CD14-positive monocyte (primary cell): Measurements from ENCODE around the gene FKBP1A. TPM values are rescaled to one million over a fixed set of nuclear protein-coding genes. Genes with fewer than 3 reads are reported as not detected.

Experiments
- DNase-seq, 3 donors: peaks; one replicate each; pipeline ENCODE4 v3.0.0-alpha.2; 2011 to 2022
- H2AFZ ChIP-seq: 2 replicates; pipeline ENCODE4 v1.6.0; 2012; ENCODE audit warnings: mild to moderate bottlenecking, low read depth, low read length, inconsistent platforms; ENCODE audit not compliant: insufficient read depth, poor library complexity, severe bottlenecking
- H3K27ac ChIP-seq, 2 donors: 1 replicate in 1 of 2; 2 replicates in 1 of 2; pipeline ENCODE4 v1.5.1; 2012 to 2013; ENCODE audit warnings: low read length in 2 of 2, control low read depth in 1 of 2, inconsistent platforms in 1 of 2, low read depth in 1 of 2, mild to moderate bottlenecking in 1 of 2
- H3K27me3 ChIP-seq, 2 donors: one replicate each; pipeline versions ENCODE4 v1.6.0 to v1.6.1; 2011 to 2013; ENCODE audit warnings: low read length in 2 of 2; ENCODE audit not compliant: control insufficient read depth in 2 of 2, insufficient read depth in 2 of 2
- H3K36me3 ChIP-seq, 2 donors: replicated peaks in 1 of 2; 1 replicate in 1 of 2; 2 replicates in 1 of 2; pipeline versions ENCODE4 v1.5.1 to v1.6.1; 2012 to 2013; ENCODE audit warnings: low read length in 2 of 2, control low read depth in 1 of 2, inconsistent platforms in 1 of 2, mild to moderate bottlenecking in 1 of 2; ENCODE audit not compliant: insufficient read depth in 2 of 2, control insufficient read depth in 1 of 2
- H3K4me1 ChIP-seq, 2 donors: 1 replicate in 1 of 2; 2 replicates in 1 of 2; pipeline versions ENCODE4 v1.5.1 to v1.6.1; 2012 to 2013; ENCODE audit warnings: low read length in 2 of 2, control low read depth in 1 of 2, inconsistent platforms in 1 of 2, mild to moderate bottlenecking in 1 of 2, moderate library complexity in 1 of 2; ENCODE audit not compliant: insufficient read depth in 2 of 2, control insufficient read depth in 1 of 2
- H3K4me2 ChIP-seq: replicated peaks from 2 replicates; pipeline ENCODE3; 2012; ENCODE audit warnings: low read length, moderate library complexity, mild to moderate bottlenecking; ENCODE audit not compliant: poor library complexity, severe bottlenecking; ENCODE audit errors: extremely low read depth
- H3K4me3 ChIP-seq, 3 experiments: fragments of 200-600 bp in 1 of 3; sonication (generic) in 1 of 3; replicated peaks in 1 of 3; 1 replicate in 2 of 3; 2 replicates in 1 of 3; pipeline ENCODE4 v1.5.1; 2011 to 2013; ENCODE audit warnings: low read length in 3 of 3, mild to moderate bottlenecking in 3 of 3, control low read depth in 2 of 3, low read depth in 2 of 3, inconsistent platforms in 1 of 3, moderate library complexity in 1 of 3
- H3K79me2 ChIP-seq: 2 replicates; pipeline ENCODE4 v1.6.0; 2012; ENCODE audit warnings: mild to moderate bottlenecking, control low read depth, inconsistent platforms, low read length, moderate library complexity; ENCODE audit not compliant: insufficient read depth
- H3K9ac ChIP-seq: 2 replicates; pipeline ENCODE4 v1.6.0; 2017; ENCODE audit warnings: low read length, mild to moderate bottlenecking; ENCODE audit not compliant: insufficient read depth, poor library complexity, severe bottlenecking
- H3K9me3 ChIP-seq, 2 donors: replicated peaks in 1 of 2; 1 replicate in 1 of 2; 2 replicates in 1 of 2; pipeline versions ENCODE4 v1.5.1 to v1.6.1; 2012 to 2013; ENCODE audit warnings: low read length in 2 of 2, control low read depth in 1 of 2; ENCODE audit not compliant: control insufficient read depth in 1 of 2, insufficient read depth in 1 of 2
- H4K20me1 ChIP-seq: 2 replicates; pipeline ENCODE4 v1.6.0; 2012; ENCODE audit warnings: mild to moderate bottlenecking, low read length, control low read depth, moderate library complexity; ENCODE audit not compliant: insufficient read depth
- H3K27ac Mint-ChIP-seq, 7 donors: one replicate each; pipeline ENCODE4 v1.8.0; 2020; ENCODE audit warnings: mild to moderate bottlenecking in 7 of 7, mixed read lengths in 7 of 7, moderate library complexity in 6 of 7, inconsistent platforms in 2 of 7
- H3K27me3 Mint-ChIP-seq, 3 donors: one replicate each; pipeline ENCODE4 v1.8.0; 2021 to 2022; ENCODE audit warnings: low read depth in 3 of 3, mild to moderate bottlenecking in 3 of 3, mixed read lengths in 3 of 3, moderate library complexity in 3 of 3, inconsistent platforms in 1 of 3
- H3K36me3 Mint-ChIP-seq, 2 donors: one replicate each; pipeline ENCODE4 v1.8.0; 2020; ENCODE audit warnings: mixed read lengths in 2 of 2, inconsistent platforms in 1 of 2, mild to moderate bottlenecking in 1 of 2
- H3K4me1 Mint-ChIP-seq: one replicate; pipeline ENCODE4 v1.8.0; 2020; ENCODE audit warnings: mild to moderate bottlenecking, mixed read lengths
- H3K4me3 Mint-ChIP-seq, 2 donors: one replicate each; pipeline ENCODE4 v1.8.0; 2020; ENCODE audit warnings: mild to moderate bottlenecking in 2 of 2, mixed read lengths in 2 of 2, moderate library complexity in 1 of 2
- H3K9me3 Mint-ChIP-seq, 7 donors: one replicate each; pipeline ENCODE4 v1.8.0; 2020 to 2022; ENCODE audit warnings: mixed read lengths in 7 of 7, mild to moderate bottlenecking in 6 of 7, moderate library complexity in 6 of 7, inconsistent platforms in 2 of 7
- WGBS: methylation state at CpG from one replicate; pipeline ENCODE4 v1.1.5; 2013; ENCODE audit warnings: missing lambda C conversion rate; ENCODE audit not compliant: insufficient coverage; 5-methylcytosine and 5-hydroxymethylcytosine counted together
- intact Hi-C, 2 donors: fragments of 100-400 bp; cut with micrococcal nuclease; formaldehyde crosslinking; loops; one replicate each; pipeline versions ENCODE4 v1.15.0 to v1.15.1; 2023
- polyA plus RNA-seq, 3 donors: library from polyadenylated mRNA; depleted of rRNA in 1 of 3; unstranded in 2 of 3; stranded (reverse) in 1 of 3; fragments of 300-500 nt in 2 of 3; fragments of >200 nt in 1 of 3; fragmentation: Illumina TruSeq in 2 of 3; gene quantifications; 1 replicate in 2 of 3; 2 replicates in 1 of 3; pipeline ENCODE4 v1.2.3, GENCODE V29; 2012 to 2021
- TF ChIP-seq, protein P1 (sequence below): fragments of 200-600 bp; IDR thresholded peaks from one replicate; pipeline ENCODE4 v1.8.0; 2022; ENCODE audit warnings: antibody characterized with exemption, mild to moderate bottlenecking

The FKBP1A gene
- polyA plus RNA-seq, 3 donors: 155 to 268 (median 194) TPM

DNA sequence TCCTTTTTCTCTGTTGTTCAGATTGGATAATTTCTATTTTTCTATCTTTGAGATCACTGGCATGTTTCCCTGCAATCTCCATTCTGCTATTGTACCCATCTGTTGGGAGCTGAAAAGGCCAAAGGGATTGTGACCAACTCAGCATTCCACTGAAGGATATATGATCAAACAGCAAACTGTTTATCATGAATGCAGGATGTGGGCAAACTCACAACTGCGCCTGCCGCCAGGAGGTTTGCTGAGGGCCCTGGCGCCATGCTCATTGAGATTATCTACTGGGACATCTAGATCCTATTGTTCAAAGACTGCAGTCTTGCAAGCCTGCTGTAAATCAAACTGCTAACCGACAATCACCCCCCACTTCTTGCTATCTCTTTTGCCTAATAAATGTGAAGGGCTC is 3.8 kb upstream of the FKBP1A start:
- intact Hi-C loops: loop anchor here in 1 of 2 donors (10.0 kb wide), 1 partner anchor 98 kb away; the partner anchor contains the start of gene SIRPB2
- Histone ChIP-seq H3K4me1 (peaks cover 12 to 18% of the 10 kb centered on the region in 2 donors), H3K4me2 (no peak overlapping the region)

DNA sequence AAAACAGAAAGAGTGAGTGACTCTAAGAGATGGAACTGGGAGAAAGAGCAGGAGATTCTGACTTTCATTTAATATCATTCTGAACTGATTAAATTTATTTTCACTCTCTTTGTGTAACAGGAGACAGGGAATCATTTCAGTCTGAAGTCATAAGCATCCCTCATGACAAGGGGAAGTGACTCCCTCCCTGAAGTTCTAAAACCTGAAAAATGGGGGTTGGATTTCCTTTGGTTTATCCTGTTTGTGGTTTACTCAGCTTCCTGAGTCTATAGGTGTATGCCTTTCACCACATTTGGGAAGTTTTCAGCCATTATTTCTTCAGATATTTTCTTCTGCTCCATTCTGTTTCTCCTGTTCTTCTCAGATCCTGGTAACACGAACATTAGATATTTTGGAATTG is 3.4 kb upstream of the FKBP1A start:
- H3K4me1 ChIP-seq: peaks cover 17 to 22% of the 10 kb centered on the region in 2 donors
- H3K9me3 ChIP-seq: no peaks in the 10 kb centered on the region
- Mint-ChIP-seq H3K27me3 (peaks cover 0 to 10% (median 9%) of the 10 kb centered on the region in 3 donors), H3K4me3 (peak overlapping the region in 1 of 2 donors; percentile 33), H3K4me1 (peaks cover 30% of the 10 kb centered on the region), H3K27ac (no peak overlapping the region), H3K36me3 (peaks cover 1 to 2% of the 10 kb centered on the region in 2 donors), H3K9me3 (peaks cover 0 to 10% (median 0%) of the 10 kb centered on the region in 7 donors)
- TF ChIP-seq, protein P1, sequence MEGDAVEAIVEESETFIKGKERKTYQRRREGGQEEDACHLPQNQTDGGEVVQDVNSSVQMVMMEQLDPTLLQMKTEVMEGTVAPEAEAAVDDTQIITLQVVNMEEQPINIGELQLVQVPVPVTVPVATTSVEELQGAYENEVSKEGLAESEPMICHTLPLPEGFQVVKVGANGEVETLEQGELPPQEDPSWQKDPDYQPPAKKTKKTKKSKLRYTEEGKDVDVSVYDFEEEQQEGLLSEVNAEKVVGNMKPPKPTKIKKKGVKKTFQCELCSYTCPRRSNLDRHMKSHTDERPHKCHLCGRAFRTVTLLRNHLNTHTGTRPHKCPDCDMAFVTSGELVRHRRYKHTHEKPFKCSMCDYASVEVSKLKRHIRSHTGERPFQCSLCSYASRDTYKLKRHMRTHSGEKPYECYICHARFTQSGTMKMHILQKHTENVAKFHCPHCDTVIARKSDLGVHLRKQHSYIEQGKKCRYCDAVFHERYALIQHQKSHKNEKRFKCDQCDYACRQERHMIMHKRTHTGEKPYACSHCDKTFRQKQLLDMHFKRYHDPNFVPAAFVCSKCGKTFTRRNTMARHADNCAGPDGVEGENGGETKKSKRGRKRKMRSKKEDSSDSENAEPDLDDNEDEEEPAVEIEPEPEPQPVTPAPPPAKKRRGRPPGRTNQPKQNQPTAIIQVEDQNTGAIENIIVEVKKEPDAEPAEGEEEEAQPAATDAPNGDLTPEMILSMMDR: no peak
- no peak overlapping the region for H2AFZ ChIP-seq
- H3K36me3 ChIP-seq: no peaks in the 10 kb centered on the region
- no peak overlapping the region for H3K4me3 ChIP-seq
- intact Hi-C loops: loop anchor here in 1 of 2 donors (10.0 kb wide), 1 partner anchor 99 kb away; the partner anchor contains the start of gene SIRPB2
- H3K4me2 ChIP-seq: no peak overlapping the region
- no peak overlapping the region for H3K9ac ChIP-seq
- H3K79me2 ChIP-seq: peaks cover 15% of the 10 kb centered on the region
- no CpG with 5 or more reads among the region's 1 CpG for WGBS
- peaks cover 12% of the 10 kb centered on the region for H4K20me1 ChIP-seq
- peaks cover 0 to 6% of the 10 kb centered on the region in 2 donors for H3K27me3 ChIP-seq
- no peak overlapping the region for H3K27ac ChIP-seq
- no peak for DNase-seq

More for the DNA sequence above, 3.8 kb upstream of the FKBP1A start:
- no peak for DNase-seq
- H4K20me1 ChIP-seq: peaks cover 8% of the 10 kb centered on the region
- H3K27me3 ChIP-seq: peaks cover 0 to 6% of the 10 kb centered on the region in 2 donors
- H3K4me3 ChIP-seq: no peak overlapping the region
- no CpG with 5 or more reads among the region's 4 CpGs for WGBS
- Mint-ChIP-seq H3K9me3 (peaks cover 0 to 10% (median 0%) of the 10 kb centered on the region in 7 donors), H3K36me3 (no peaks in the 10 kb centered on the region), H3K27ac (peak overlapping the region in 1 of 7 donors; percentile 64), H3K4me3 (peak overlapping the region in 1 of 2 donors; percentile 33), H3K27me3 (peaks cover 0 to 10% (median 9%) of the 10 kb centered on the region in 3 donors), H3K4me1 (peaks cover 25% of the 10 kb centered on the region)
- no peak overlapping the region for H3K9ac ChIP-seq
- no peak overlapping the region for H2AFZ ChIP-seq
- no peaks in the 10 kb centered on the region for H3K9me3 ChIP-seq
- H3K79me2 ChIP-seq: peaks cover 11% of the 10 kb centered on the region
- H3K36me3 ChIP-seq: no peaks in the 10 kb centered on the region
- TF ChIP-seq, protein P1: no peak
- H3K27ac ChIP-seq: no peak overlapping the region
